GM23338 (cell line): Measurements from ENCODE around the gene C2CD3. TPM values are rescaled to one million over a fixed set of nuclear protein-coding genes. Genes with fewer than 3 reads are reported as not detected.
"Not testable (repeated sequence)": the region's sequence is repeated elsewhere in the genome, so short reads cannot be mapped to it uniquely, and the experiment has no call there.

ENCODE experiments used
- ATAC-seq: fragments of 200-7000 bp; cut with Tn5 transposase; 3 replicates; pipeline ENCODE4 v1.9.1; 2020
- DNase-seq: peaks from one replicate; pipeline ENCODE4 v3.0.0-alpha.2; 2015; ENCODE audit warnings: low spot score
- H2AFZ ChIP-seq: fragments of 200-600 bp; sonication (generic); 2 replicates; pipeline ENCODE4 v1.8.0; 2016; ENCODE audit warnings: antibody characterized with exemption, mild to moderate bottlenecking, moderate library complexity
- H3F3A ChIP-seq: fragments of 200-600 bp; sonication (generic); replicated peaks from 2 replicates; pipeline ENCODE4 v1.8.0; 2017; ENCODE audit warnings: antibody characterized with exemption, mixed run types, low read depth
- H3K27ac ChIP-seq: fragments of 200-600 bp; sonication (generic); 2 replicates; pipeline ENCODE4 v1.6.1; 2016; ENCODE audit warnings: low read depth
- H3K27me3 ChIP-seq: fragments of 200-600 bp; sonication (generic); 2 replicates; pipeline ENCODE4 v1.8.0; 2016; ENCODE audit warnings: mild to moderate bottlenecking, mixed run types, moderate library complexity; ENCODE audit not compliant: insufficient read depth
- H3K36me3 ChIP-seq: fragments of 200-600 bp; sonication (generic); 2 replicates; pipeline ENCODE4 v1.8.0; 2016; ENCODE audit warnings: mild to moderate bottlenecking; ENCODE audit not compliant: insufficient read depth
- H3K4me1 ChIP-seq: fragments of 200-600 bp; sonication (generic); 2 replicates; pipeline ENCODE4 v1.8.0; 2016; ENCODE audit warnings: mild to moderate bottlenecking, moderate library complexity; ENCODE audit not compliant: insufficient read depth
- H3K4me2 ChIP-seq: fragments of 200-600 bp; sonication (generic); 2 replicates; pipeline ENCODE4 v1.7.1; 2017; ENCODE audit warnings: mixed run types
- H3K4me3 ChIP-seq: fragments of 200-600 bp; sonication (generic); 2 replicates; pipeline ENCODE4 v1.6.1; 2016; ENCODE audit warnings: mixed run types
- H3K79me2 ChIP-seq: fragments of 200-600 bp; sonication (generic); replicated peaks from 2 replicates; pipeline ENCODE4 v1.8.0; 2017; ENCODE audit warnings: mild to moderate bottlenecking; ENCODE audit not compliant: insufficient read depth
- H3K9me2 ChIP-seq: fragments of 200-600 bp; sonication (generic); 2 replicates; pipeline ENCODE4 v1.8.0; 2017; ENCODE audit not compliant: insufficient read depth
- H4K20me1 ChIP-seq: fragments of 200-600 bp; sonication (generic); replicated peaks from 2 replicates; pipeline ENCODE4 v1.8.0; 2017; ENCODE audit warnings: mild to moderate bottlenecking; ENCODE audit not compliant: insufficient read depth
- H3K27ac Mint-ChIP-seq: 2 replicates; pipeline ENCODE4 v1.8.0; 2020; ENCODE audit warnings: inconsistent platforms, mild to moderate bottlenecking, moderate library complexity, mixed read lengths
- H3K27me3 Mint-ChIP-seq: 3 replicates; pipeline ENCODE4 v1.8.0; 2022; ENCODE audit warnings: low read depth, mild to moderate bottlenecking, moderate library complexity, mixed read lengths, inconsistent platforms; ENCODE audit not compliant: insufficient read depth, poor library complexity
- H3K36me3 Mint-ChIP-seq: 3 replicates; pipeline ENCODE4 v1.8.0; 2021; ENCODE audit warnings: low read depth, mild to moderate bottlenecking, inconsistent platforms, moderate library complexity, mixed read lengths
- H3K4me1 Mint-ChIP-seq: 3 replicates; pipeline ENCODE4 v1.8.0; 2020; ENCODE audit warnings: mild to moderate bottlenecking, inconsistent platforms, mixed read lengths
- H3K4me3 Mint-ChIP-seq: 3 replicates; pipeline ENCODE4 v1.8.0; 2021; ENCODE audit warnings: moderate library complexity, mild to moderate bottlenecking, inconsistent platforms, mixed read lengths
- H3K9me3 Mint-ChIP-seq: 3 replicates; pipeline ENCODE4 v1.8.0; 2020; ENCODE audit warnings: moderate library complexity, mild to moderate bottlenecking, inconsistent platforms, mixed read lengths
- ZNF114 ChIP-seq: fragments of 250-450 bp; sonication (Bioruptor Pico); IDR thresholded peaks from 2 replicates; pipeline ENCODE4 v1.5.0; 2020; ENCODE audit warnings: mild to moderate bottlenecking, moderate library complexity
- ZNF331 ChIP-seq: fragments of 250-450 bp; sonication (Bioruptor Pico); IDR thresholded peaks from 2 replicates; pipeline ENCODE4 v1.5.0; 2020; ENCODE audit warnings: low read depth, mild to moderate bottlenecking, moderate library complexity
- polyA plus RNA-seq: library from polyadenylated mRNA; unstranded; fragments of >200 nt; fragmentation: Nextera tagmentation; extraction: Ambion mirVana; gene quantifications from 2 replicates; pipeline ENCODE4 v1.2.1, GENCODE V29; 2016
- total RNA-seq: library from RNA; depleted of rRNA; stranded (reverse); fragments of >200 nt; shearing (Covaris generic); gene quantifications from 2 replicates; pipeline ENCODE4 v1.2.3, GENCODE V29; 2014
- TF ChIP-seq, protein P1 (sequence below), 2 experiments: fragments of 200-600 bp in 1 of 2; sonication (generic) in 1 of 2; conservative IDR thresholded peaks; 2 replicates each; pipeline versions ENCODE4 v1.5.1 to v1.6.1; 2016 to 2017; ENCODE audit warnings: antibody characterized with exemption in 2 of 2, low read depth in 2 of 2, mild to moderate bottlenecking in 2 of 2, moderate library complexity in 1 of 2
- TF ChIP-seq, protein P2 (sequence below): IDR thresholded peaks from 2 replicates; pipeline ENCODE4 v1.6.1; 2016; ENCODE audit warnings: antibody characterized with exemption

C2CD3 gene
- total and polyA plus RNA-seq, 2 experiments from 2014 or later = 15.5 to 29.5 TPM

DNA sequence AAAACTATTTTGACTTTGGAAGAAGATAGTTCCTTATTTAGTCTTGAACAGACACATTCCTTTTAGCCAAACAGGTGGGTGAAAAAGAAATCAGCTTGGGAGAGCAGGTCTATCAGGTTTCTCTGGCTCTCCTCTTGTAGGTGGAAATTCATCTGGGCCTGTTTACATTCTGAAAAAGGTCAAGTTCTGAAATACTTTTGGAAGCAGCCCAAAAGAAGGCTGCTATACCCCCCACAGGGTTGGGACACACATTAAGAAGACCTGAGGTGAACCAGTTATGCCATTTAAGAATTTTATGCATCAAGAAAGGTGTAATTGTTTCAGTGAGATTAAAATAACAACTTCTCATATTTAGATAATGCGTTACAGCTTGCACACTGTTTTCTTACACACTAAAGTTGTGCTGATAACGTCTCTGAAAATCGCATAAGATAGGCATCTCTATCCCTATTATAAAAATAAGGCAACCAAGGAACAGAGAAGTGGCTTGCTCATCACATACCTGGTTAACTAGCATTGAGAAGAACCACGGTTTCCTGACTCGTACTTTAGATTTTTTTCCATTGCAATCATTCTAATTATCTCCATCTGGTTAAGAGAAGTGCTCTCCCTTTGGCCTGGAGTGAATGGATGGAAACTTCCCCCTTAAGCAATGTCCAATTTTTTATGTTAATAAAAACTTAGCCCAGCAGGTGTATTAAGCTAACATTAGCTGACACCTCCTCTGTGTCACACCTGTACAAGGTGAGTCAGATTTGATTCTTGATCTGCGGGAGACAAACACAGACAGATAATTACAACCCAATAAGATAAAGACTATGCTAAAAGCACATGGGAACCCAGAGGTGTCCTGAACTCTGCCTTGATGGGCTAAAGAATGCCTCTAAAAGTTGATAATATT lies 101.4 kb downstream of the C2CD3 start (continued):
- TF ChIP-seq, protein P1, sequence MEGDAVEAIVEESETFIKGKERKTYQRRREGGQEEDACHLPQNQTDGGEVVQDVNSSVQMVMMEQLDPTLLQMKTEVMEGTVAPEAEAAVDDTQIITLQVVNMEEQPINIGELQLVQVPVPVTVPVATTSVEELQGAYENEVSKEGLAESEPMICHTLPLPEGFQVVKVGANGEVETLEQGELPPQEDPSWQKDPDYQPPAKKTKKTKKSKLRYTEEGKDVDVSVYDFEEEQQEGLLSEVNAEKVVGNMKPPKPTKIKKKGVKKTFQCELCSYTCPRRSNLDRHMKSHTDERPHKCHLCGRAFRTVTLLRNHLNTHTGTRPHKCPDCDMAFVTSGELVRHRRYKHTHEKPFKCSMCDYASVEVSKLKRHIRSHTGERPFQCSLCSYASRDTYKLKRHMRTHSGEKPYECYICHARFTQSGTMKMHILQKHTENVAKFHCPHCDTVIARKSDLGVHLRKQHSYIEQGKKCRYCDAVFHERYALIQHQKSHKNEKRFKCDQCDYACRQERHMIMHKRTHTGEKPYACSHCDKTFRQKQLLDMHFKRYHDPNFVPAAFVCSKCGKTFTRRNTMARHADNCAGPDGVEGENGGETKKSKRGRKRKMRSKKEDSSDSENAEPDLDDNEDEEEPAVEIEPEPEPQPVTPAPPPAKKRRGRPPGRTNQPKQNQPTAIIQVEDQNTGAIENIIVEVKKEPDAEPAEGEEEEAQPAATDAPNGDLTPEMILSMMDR (conservative IDR thresholded peaks at IDR 0.05; ENCODE audit: low read depth in 2 of 2) = no peak
- TF ChIP-seq, protein P2, sequence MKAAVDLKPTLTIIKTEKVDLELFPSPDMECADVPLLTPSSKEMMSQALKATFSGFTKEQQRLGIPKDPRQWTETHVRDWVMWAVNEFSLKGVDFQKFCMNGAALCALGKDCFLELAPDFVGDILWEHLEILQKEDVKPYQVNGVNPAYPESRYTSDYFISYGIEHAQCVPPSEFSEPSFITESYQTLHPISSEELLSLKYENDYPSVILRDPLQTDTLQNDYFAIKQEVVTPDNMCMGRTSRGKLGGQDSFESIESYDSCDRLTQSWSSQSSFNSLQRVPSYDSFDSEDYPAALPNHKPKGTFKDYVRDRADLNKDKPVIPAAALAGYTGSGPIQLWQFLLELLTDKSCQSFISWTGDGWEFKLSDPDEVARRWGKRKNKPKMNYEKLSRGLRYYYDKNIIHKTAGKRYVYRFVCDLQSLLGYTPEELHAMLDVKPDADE = no peak
- TF ChIP-seq ZNF331 (CRISPR knock-in tag) (no peak), ZNF114 (CRISPR knock-in tag) (no peak)

DNA sequence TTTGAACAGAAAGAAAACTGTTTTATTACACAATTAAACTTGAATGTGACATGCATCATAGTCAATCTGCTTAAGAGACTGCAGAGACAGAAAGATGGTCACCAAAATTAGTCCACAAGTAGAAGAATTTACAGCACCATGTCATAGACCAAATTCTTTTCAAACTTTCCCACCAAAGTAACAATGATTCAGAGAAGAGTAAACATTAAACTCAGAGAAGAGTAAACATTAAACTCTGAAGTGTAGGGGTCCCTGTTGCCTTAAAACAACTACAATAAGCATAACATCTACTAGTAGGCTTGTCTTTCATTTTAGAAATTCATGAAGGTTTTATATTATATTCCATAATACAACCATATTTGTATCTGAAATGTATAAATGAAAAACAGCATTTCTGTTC lies 104.1 kb downstream of the C2CD3 start:
- H4K20me1 ChIP-seq, H3K9me2 ChIP-seq, H3K36me3 Mint-ChIP-seq, H3K27ac ChIP-seq, H3K36me3 ChIP-seq, DNase-seq, H3F3A ChIP-seq, H3K4me3 Mint-ChIP-seq, H3K4me1 Mint-ChIP-seq, H3K4me2 ChIP-seq, H3K27me3 ChIP-seq, ATAC-seq, H3K27ac Mint-ChIP-seq, H2AFZ ChIP-seq, H3K79me2 ChIP-seq, H3K9me3 Mint-ChIP-seq, H3K4me1 ChIP-seq, H3K4me3 ChIP-seq, H3K27me3 Mint-ChIP-seq: not testable (repeated sequence)

DNA sequence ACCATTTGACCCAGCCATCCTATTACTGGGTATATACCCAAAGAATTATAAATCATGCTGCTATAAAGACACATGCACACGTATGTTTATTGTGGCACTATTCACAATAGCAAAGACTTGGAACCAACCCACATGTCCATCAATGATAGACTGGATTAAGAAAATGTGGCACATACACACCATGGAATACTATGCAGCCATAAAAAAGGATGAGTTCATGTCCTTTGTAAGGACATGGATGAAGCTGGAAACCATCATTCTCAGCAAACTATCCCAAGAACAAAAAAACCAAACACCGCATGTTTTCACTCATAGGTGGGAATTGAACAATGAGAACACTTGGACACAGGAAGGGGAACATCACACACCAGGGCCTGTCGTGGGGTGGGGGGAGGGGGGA lies 105.3 kb downstream of the C2CD3 start:
- not testable (repeated sequence) for H3K4me2 ChIP-seq, H3K27me3 ChIP-seq, H3K4me1 Mint-ChIP-seq, DNase-seq, H3K36me3 Mint-ChIP-seq, H3K27ac Mint-ChIP-seq, H3K4me1 ChIP-seq, H3K36me3 ChIP-seq, H3K9me2 ChIP-seq, H3F3A ChIP-seq, H3K27ac ChIP-seq, ATAC-seq, H3K4me3 ChIP-seq, H2AFZ ChIP-seq, H3K4me3 Mint-ChIP-seq, H3K9me3 Mint-ChIP-seq, H3K27me3 Mint-ChIP-seq, H4K20me1 ChIP-seq, H3K79me2 ChIP-seq

DNA sequence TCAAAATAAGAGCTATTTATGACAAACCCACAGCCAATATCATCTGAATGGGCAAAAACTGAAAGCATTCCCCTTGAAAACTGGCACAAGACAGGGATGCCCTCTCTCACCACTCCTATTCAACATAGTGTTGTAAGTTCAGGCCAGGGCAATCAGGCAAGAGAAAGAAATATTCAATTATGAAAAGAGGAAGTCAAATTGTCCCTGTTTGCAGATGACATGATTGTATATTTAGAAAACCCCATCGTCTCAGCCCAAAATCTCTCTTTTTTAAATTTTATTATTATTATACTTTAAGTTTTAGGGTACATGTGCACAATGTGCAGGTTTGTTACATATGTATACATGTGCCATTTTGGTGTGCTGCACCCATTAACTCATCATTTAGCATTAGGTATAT lies 107.2 kb downstream of the C2CD3 start:
- H3K4me3 ChIP-seq, H3K4me1 ChIP-seq, H4K20me1 ChIP-seq, H3K4me3 Mint-ChIP-seq, H3K79me2 ChIP-seq, H3F3A ChIP-seq, ATAC-seq, H3K27ac ChIP-seq, H3K27me3 ChIP-seq, H2AFZ ChIP-seq, H3K27ac Mint-ChIP-seq, H3K27me3 Mint-ChIP-seq, H3K4me1 Mint-ChIP-seq, H3K4me2 ChIP-seq, H3K36me3 ChIP-seq, H3K9me2 ChIP-seq, H3K9me3 Mint-ChIP-seq, DNase-seq: not testable (repeated sequence)
- H3K36me3 Mint-ChIP-seq = peaks cover 16% of the 10 kb centered on the region

DNA sequence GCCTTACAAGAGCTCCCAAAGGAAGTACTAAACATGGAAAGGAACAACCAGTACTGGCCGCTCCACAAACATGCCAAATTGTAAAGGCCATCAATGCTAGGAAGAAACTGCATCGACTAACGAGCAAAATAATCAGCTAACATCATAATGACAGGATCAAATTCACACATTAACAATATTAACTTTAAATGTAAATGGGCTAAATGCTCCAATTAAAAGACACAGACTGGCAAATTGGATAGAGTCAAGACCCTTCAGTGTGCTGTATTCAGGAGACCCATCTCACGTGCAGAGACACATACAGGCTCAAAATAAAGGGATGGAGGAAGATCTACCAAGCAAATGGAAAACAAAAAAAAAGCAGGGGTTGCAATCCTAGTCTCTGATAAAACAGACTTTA lies 109.2 kb downstream of the C2CD3 start:
- H3K36me3 ChIP-seq, ATAC-seq, H3K4me1 Mint-ChIP-seq, H3F3A ChIP-seq, H3K4me2 ChIP-seq, H3K27ac ChIP-seq, H3K79me2 ChIP-seq, H3K9me3 Mint-ChIP-seq, H3K27me3 ChIP-seq, H3K27me3 Mint-ChIP-seq, H3K4me1 ChIP-seq, H3K9me2 ChIP-seq, H3K27ac Mint-ChIP-seq, H3K4me3 Mint-ChIP-seq, H4K20me1 ChIP-seq, H3K4me3 ChIP-seq, H2AFZ ChIP-seq, DNase-seq: not testable (repeated sequence)
- H3K36me3 Mint-ChIP-seq = peaks cover 16% of the 10 kb centered on the region
